ENCODE results near the gene USH2A. TPM values are rescaled to one million over a fixed set of nuclear protein-coding genes. Genes with fewer than 3 reads are reported as not detected.

USH2A gene
- total RNA-seq, 2 donors from 2014 or later = 0.62 to 3.1 TPM

DNA sequence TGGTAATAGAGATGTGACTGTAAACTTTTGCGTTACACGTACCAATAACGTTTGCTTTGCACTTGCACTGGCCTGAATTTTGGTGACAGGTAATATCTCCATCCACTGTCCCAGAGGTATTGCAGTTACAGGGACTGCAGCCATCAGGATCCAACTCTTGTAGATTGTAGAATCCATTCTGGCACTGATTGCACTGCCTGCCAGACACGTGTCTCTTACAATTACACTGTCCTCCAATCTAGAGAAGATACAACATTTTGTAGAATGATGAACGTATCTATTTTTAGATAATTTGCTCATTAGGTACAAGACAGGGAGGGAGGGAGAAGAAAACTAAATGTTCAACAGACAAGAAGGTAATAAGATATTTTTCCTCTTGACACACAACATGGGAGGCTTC lies 172.4 kb downstream of the USH2A start:
- TF ChIP-seq CTCF (conservative IDR thresholded peaks at IDR 0.05) = no peak
- H3K9ac ChIP-seq (ENCODE audit: extremely low read depth, low read length, poor library complexity, severe bottlenecking) = no peak overlapping the region
- H3K36me3 Mint-ChIP-seq (ENCODE audit: low read depth) = no peaks in the 10 kb centered on the region
- H3K27ac ChIP-seq (ENCODE audit: low read depth, low read length) = no peak overlapping the region
- H3K9me3 Mint-ChIP-seq = peaks cover 3% of the 10 kb centered on the region
- H3K4me3 ChIP-seq (ENCODE audit: low read length) = no peak overlapping the region
- no peak for DNase-seq
- no peak overlapping the region for H3K4me3 Mint-ChIP-seq
- H3K27me3 ChIP-seq (ENCODE audit: control insufficient read depth, insufficient read depth, low read length, poor library complexity, severe bottlenecking) = no peaks in the 10 kb centered on the region
- no peaks in the 10 kb centered on the region for H3K4me1 ChIP-seq (ENCODE audit: control insufficient read depth, insufficient read depth, low read length)
- H3K36me3 ChIP-seq (ENCODE audit: control insufficient read depth, insufficient read depth, low read length) = no peaks in the 10 kb centered on the region
- no peaks in the 10 kb centered on the region for H3K27me3 Mint-ChIP-seq (ENCODE audit: insufficient read depth)
- H3K27ac Mint-ChIP-seq = no peak overlapping the region
- no peaks in the 10 kb centered on the region for H3K9me3 ChIP-seq (ENCODE audit: control insufficient read depth, low read length)
- WGBS, 2 experiments (ENCODE audit: insufficient coverage in 1 of 2, insufficient read length in 1 of 2) = 85 to 93% methylated on average over 3 to 5 of the region's 5 CpGs
- H3K4me1 Mint-ChIP-seq = peaks cover 10% of the 10 kb centered on the region

GRCh38 chr1:216248628-216249027 lies 174.6 kb downstream of the USH2A start:
- TF ChIP-seq CTCF (conservative IDR thresholded peaks at IDR 0.05) = no peak
- H3K27me3 Mint-ChIP-seq (ENCODE audit: insufficient read depth) = no peaks in the 10 kb centered on the region
- H3K36me3 Mint-ChIP-seq (ENCODE audit: low read depth) = no peaks in the 10 kb centered on the region
- H3K4me1 Mint-ChIP-seq = peaks cover 10% of the 10 kb centered on the region
- no peaks in the 10 kb centered on the region for H3K4me1 ChIP-seq (ENCODE audit: control insufficient read depth, insufficient read depth, low read length)
- no peaks in the 10 kb centered on the region for H3K9me3 Mint-ChIP-seq
- WGBS, 2 experiments (ENCODE audit: insufficient coverage in 1 of 2, insufficient read length in 1 of 2) = 96% methylated on average over 3 of the region's 3 CpGs; no CpG with 5 or more reads in 1 of the 2 experiments
- H3K4me3 ChIP-seq (ENCODE audit: low read length) = no peak overlapping the region
- H3K9ac ChIP-seq (ENCODE audit: extremely low read depth, low read length, poor library complexity, severe bottlenecking) = no peak overlapping the region
- DNase-seq = no peak
- H3K9me3 ChIP-seq (ENCODE audit: control insufficient read depth, low read length) = no peaks in the 10 kb centered on the region
- no peaks in the 10 kb centered on the region for H3K27me3 ChIP-seq (ENCODE audit: control insufficient read depth, insufficient read depth, low read length, poor library complexity, severe bottlenecking)
- no peak overlapping the region for H3K27ac Mint-ChIP-seq
- H3K4me3 Mint-ChIP-seq = no peak overlapping the region
- H3K27ac ChIP-seq (ENCODE audit: low read depth, low read length) = no peak overlapping the region
- H3K36me3 ChIP-seq (ENCODE audit: control insufficient read depth, insufficient read depth, low read length) = no peaks in the 10 kb centered on the region

- Histone ChIP-seq H3K27ac (ENCODE audit: low read depth, low read length) (no peak overlapping the region), H3K9me3 (ENCODE audit: control insufficient read depth, low read length) (no peaks in the 10 kb centered on the region), H3K36me3 (ENCODE audit: control insufficient read depth, insufficient read depth, low read length) (no peaks in the 10 kb centered on the region), H3K9ac (ENCODE audit: extremely low read depth, low read length, poor library complexity, severe bottlenecking) (no peak overlapping the region), H3K27me3 (ENCODE audit: control insufficient read depth, insufficient read depth, low read length, poor library complexity, severe bottlenecking) (no peaks in the 10 kb centered on the region), H3K4me1 (ENCODE audit: control insufficient read depth, insufficient read depth, low read length) (no peaks in the 10 kb centered on the region), H3K4me3 (ENCODE audit: low read length) (no peak overlapping the region)
- DNase-seq = no peak
- H3K36me3 Mint-ChIP-seq (ENCODE audit: low read depth) = no peaks in the 10 kb centered on the region
- H3K27ac Mint-ChIP-seq = no peak overlapping the region
- no peak overlapping the region for H3K4me3 Mint-ChIP-seq
- H3K4me1 Mint-ChIP-seq = peaks cover 10% of the 10 kb centered on the region
- no peak for TF ChIP-seq CTCF (conservative IDR thresholded peaks at IDR 0.05)
- no peaks in the 10 kb centered on the region for H3K27me3 Mint-ChIP-seq (ENCODE audit: insufficient read depth)
- no CpG with 5 or more reads among the region's 1 CpG for WGBS, 2 experiments (ENCODE audit: insufficient coverage in 1 of 2, insufficient read length in 1 of 2)
- no peaks in the 10 kb centered on the region for H3K9me3 Mint-ChIP-seq
These were observed 175.3 kb downstream of the USH2A start for GRCh38 chr1:216247937-216248336.

Data from endodermal cell (in vitro differentiated cells).